Measurements from ENCODE around the gene LRRC47.
A peak's percentile ranks its signal among the peaks of the same experiment; 100 is the strongest.

LRRC47 gene

DNA sequence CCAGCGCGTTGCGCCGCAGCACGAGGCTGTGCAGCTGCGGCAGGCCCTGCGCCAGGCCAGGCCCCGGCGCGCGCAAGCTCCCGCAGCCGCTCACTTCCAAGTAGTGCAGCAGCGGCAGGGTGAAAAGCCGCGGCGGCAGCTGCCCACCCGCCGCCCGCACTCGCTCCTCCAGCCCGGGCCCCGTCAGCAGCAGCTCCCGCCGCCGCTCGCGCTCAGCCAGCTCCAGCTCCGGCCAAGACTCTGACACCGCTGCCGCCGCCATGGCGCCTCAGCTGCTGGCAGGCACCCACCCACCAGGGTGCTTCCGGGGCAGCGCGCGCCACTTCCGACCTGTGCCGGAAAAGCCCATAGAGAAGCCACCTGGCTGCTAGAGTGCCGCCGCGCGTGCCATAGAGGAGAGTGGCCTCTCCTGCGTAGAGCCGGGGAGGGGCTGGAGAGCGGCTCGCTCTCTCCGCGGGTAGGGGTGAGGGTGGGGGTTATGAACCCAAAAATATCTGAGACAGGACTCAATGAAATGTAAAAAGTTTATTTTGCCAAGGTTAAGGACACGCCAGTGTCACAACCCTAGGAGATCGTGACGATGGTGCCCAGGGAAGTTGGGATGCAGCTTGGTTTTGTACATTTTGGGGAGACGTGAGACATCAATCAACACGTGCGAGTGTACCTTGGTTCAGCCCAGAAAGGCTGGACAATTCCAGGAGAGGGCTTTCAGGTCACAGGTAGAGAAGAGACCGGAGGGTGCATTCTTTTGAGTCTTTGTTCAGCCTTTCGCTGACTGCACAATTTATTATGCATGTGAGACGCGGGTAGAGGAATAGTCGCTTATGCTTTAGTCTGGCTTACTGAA, at the start of gene LRRC47:
LRRC47 (minus strand) TSS at position 284 of the 847 bp plus-strand sequence; CDS start at position 262, 22 bp downstream.
- Mint-ChIP-seq H3K4me1 (ENCODE audit: low read depth) (peaks cover 55% of the 10 kb centered on the region), H3K27me3 (peaks cover 17% of the 10 kb centered on the region)
- DNase-seq, result peak; percentile 96

DNA sequence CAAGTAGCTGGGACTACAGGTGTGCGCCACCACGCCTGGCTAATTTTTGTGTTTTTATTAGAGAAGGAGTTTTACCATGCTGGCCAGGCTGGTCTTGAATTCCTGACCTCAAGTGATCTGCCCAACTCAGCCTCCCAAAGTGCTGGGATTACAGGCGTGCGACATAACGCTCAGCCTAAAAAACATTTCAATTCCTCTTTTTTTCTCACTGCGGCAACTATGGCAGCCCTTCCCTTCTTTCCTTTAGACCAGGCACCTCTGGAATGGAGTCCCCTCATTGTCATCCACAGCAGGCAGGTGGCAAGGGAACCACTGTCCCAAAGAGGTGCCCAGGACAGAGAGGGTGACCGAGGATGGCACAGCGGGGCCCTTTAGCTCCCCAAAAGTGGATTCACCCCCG, 46.6 kb upstream of the LRRC47 start:
- Mint-ChIP-seq H3K4me1 (ENCODE audit: low read depth) (no peaks in the 10 kb centered on the region), H3K27me3 (no peaks in the 10 kb centered on the region), H3K27ac (no peak overlapping the region), H3K9me3 (peaks cover 5% of the 10 kb centered on the region), H3K4me3 (no peak overlapping the region), H3K36me3 (ENCODE audit: low read depth) (peaks cover 80% of the 10 kb centered on the region)
- DNase-seq, result no peak

More for the DNA sequence above, at the start of gene LRRC47:
- H3K36me3 Mint-ChIP-seq (ENCODE audit: low read depth), result peaks cover 36% of the 10 kb centered on the region
- no peaks in the 10 kb centered on the region for H3K9me3 Mint-ChIP-seq
- H3K4me3 Mint-ChIP-seq, result peak within 1 kb of the TSS; percentile 92
- peak within 1 kb of the TSS; percentile 94 for H3K27ac Mint-ChIP-seq

DNA sequence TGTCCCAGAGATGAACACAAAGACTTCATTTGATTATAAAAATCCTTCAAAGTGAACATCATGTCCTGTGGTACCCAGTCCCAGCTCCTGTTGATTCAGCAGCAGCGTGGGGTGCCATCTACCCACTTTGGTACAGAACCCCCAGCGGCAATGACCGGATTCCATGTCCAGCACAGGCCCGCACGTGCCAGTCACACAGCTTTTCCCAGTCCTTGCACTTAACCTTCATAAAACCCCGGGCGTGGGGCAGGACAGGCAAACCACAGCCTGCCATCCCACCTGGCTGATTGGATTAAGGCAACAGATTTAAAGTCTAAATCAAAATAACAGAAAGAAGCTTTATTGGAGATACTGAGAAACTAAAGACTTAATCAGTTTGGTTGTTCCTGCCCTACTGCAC, 45.2 kb upstream of the LRRC47 start:
- Mint-ChIP-seq H3K4me3 (no peak overlapping the region), H3K4me1 (ENCODE audit: low read depth) (no peaks in the 10 kb centered on the region), H3K27ac (no peak overlapping the region), H3K36me3 (ENCODE audit: low read depth) (peaks cover 81% of the 10 kb centered on the region), H3K27me3 (no peaks in the 10 kb centered on the region), H3K9me3 (peaks cover 10% of the 10 kb centered on the region)
- DNase-seq, result no peak

DNA sequence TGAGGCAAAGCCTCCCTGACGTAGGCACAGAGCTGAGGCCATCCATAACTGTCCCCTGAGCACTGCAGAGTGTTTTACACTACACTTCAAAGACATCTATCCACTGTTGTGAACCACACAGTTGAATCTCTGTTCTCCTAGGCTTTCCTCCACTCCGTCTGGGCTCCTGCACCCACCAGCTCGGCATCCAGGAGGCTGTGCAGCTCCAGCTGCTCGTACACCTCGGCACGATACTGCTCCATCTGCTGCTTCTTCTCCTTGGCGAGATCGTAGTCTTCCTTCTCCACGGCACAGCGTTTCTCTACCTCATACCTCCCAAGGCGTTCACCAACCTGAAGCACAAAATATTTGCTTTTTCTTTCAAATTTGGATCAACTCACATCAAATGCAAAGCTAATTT, 42.5 kb upstream of the LRRC47 start:
- Mint-ChIP-seq H3K4me1 (ENCODE audit: low read depth) (no peaks in the 10 kb centered on the region), H3K27me3 (no peaks in the 10 kb centered on the region), H3K9me3 (peaks cover 10% of the 10 kb centered on the region), H3K36me3 (ENCODE audit: low read depth) (peaks cover 88% of the 10 kb centered on the region), H3K27ac (no peak overlapping the region), H3K4me3 (no peak overlapping the region)
- no peak for DNase-seq

DNA sequence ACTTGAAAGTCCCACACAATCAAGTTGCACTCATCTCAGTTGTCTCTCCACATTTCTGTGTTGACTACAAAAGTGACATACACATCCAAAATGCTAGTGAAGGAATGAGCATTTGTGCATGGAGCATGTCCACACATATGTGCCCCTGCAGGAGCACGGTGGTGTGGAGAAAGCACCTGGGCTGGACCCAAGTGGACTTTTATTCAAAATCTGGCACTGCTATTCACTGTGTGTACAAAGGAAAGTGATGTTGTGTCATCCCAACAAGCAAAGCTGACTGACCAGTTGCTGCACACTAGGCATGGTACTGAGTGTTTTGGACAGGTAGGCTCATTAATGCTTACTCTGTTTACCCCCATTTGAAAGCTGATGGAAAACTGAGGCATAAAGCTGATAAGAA, 41.4 kb upstream of the LRRC47 start:
- peaks cover 87% of the 10 kb centered on the region for H3K36me3 Mint-ChIP-seq (ENCODE audit: low read depth)
- peaks cover 10% of the 10 kb centered on the region for H3K9me3 Mint-ChIP-seq
- H3K4me3 Mint-ChIP-seq, result no peak overlapping the region

DNA sequence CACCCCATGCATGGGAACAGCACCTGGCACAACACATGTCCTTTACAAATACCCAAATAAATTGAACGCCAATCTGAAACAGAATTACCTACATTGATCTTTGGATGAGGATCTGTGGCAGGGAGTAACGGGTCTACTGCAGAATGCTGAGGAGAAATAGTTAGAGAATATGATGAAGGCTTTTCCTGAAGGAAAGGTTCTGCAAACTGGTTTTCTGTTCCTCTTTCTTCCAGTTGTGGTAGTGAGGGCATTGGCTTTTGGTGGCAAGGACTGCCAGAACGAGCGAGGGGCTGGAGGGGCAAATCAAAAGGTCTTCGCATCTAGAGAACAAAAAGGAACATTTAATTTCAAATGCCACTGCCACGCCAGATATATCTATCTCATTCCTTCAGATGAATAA, 40.9 kb upstream of the LRRC47 start:
- no peak overlapping the region for H3K27ac Mint-ChIP-seq
- H3K4me1 Mint-ChIP-seq (ENCODE audit: low read depth), result no peaks in the 10 kb centered on the region
- no peak overlapping the region for H3K4me3 Mint-ChIP-seq

More for the DNA sequence above, 41.4 kb upstream of the LRRC47 start:
- H3K27me3 Mint-ChIP-seq, result no peaks in the 10 kb centered on the region
- DNase-seq, result no peak
- no peaks in the 10 kb centered on the region for H3K4me1 Mint-ChIP-seq (ENCODE audit: low read depth)
- no peak overlapping the region for H3K27ac Mint-ChIP-seq

DNA sequence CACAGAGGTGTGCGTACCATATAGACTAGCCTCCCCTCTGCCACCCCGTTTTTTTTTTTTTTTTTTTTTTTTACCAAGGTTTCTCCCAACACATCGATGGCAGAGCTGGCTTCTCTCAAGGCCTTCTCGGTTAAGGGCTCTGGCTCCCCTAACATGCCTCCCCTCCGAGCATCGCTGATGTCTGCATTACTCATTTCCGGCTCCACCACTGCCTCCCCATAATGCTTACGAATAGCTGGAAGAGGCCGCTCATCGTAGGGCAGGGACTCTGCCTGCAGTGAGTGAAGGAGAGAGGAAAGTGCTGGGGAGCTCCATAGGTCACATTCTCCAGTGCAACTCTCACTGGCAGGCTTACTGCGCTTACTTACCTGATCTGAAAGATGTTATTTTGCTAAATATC, 40.1 kb upstream of the LRRC47 start:
- H3K27ac Mint-ChIP-seq, result no peak overlapping the region
- DNase-seq, result no peak
- no peaks in the 10 kb centered on the region for H3K4me1 Mint-ChIP-seq (ENCODE audit: low read depth)
- H3K9me3 Mint-ChIP-seq, result peaks cover 10% of the 10 kb centered on the region
- H3K36me3 Mint-ChIP-seq (ENCODE audit: low read depth), result peaks cover 87% of the 10 kb centered on the region
- H3K4me3 Mint-ChIP-seq, result no peak overlapping the region
- no peaks in the 10 kb centered on the region for H3K27me3 Mint-ChIP-seq

More for the DNA sequence above, 40.9 kb upstream of the LRRC47 start:
- peaks cover 10% of the 10 kb centered on the region for H3K9me3 Mint-ChIP-seq
- H3K36me3 Mint-ChIP-seq (ENCODE audit: low read depth), result peaks cover 85% of the 10 kb centered on the region
- DNase-seq, result no peak
- no peaks in the 10 kb centered on the region for H3K27me3 Mint-ChIP-seq

DNA sequence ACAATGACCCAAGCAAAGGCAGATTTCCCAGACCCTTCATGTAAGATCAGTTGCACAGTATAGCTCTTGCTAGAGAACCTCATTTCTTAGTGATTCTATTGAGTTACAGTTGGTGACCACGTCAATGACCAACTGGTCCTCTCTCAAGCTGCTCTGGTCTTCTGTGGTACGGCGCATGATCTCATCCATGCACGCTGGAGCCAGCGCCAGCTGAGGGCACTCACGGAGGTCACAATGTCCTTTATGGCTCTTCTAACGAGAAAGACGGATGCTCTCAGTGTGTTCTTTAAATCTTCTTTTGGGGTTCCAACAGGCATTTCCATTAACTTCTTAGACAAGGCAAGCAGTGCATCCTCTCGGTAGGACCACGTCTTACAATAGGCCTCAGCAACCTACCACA, 38.4 kb upstream of the LRRC47 start:
- no peak overlapping the region for H3K4me3 Mint-ChIP-seq

DNA sequence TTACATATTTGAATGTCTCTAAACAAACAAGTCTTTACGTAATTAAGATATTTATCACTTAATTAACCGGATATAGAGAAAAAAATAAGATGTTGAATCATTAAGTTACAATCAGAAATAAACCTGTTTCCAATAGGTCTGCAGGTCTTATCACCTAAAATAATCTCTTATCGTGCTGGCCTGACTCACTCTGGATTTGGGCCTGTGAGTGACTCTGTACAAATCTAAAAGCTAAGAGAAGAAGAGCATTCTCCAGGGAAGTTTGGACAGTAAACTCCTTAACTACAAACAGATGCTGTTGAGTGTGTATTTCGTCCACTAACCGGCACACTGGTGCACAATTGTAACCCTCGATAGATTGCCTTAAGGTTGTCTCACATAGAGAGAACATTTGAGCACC, 35.4 kb upstream of the LRRC47 start:
- DNase-seq, result no peak
- Mint-ChIP-seq H3K9me3 (no peaks in the 10 kb centered on the region), H3K27ac (no peak overlapping the region), H3K27me3 (no peaks in the 10 kb centered on the region), H3K4me3 (no peak overlapping the region), H3K4me1 (ENCODE audit: low read depth) (no peaks in the 10 kb centered on the region), H3K36me3 (ENCODE audit: low read depth) (peaks cover 88% of the 10 kb centered on the region)

More for the DNA sequence above, 38.4 kb upstream of the LRRC47 start:
- Mint-ChIP-seq H3K27ac (no peak overlapping the region), H3K36me3 (ENCODE audit: low read depth) (peaks cover 90% of the 10 kb centered on the region), H3K4me1 (ENCODE audit: low read depth) (no peaks in the 10 kb centered on the region), H3K9me3 (peaks cover 10% of the 10 kb centered on the region), H3K27me3 (no peaks in the 10 kb centered on the region)
- DNase-seq, result no peak

DNA sequence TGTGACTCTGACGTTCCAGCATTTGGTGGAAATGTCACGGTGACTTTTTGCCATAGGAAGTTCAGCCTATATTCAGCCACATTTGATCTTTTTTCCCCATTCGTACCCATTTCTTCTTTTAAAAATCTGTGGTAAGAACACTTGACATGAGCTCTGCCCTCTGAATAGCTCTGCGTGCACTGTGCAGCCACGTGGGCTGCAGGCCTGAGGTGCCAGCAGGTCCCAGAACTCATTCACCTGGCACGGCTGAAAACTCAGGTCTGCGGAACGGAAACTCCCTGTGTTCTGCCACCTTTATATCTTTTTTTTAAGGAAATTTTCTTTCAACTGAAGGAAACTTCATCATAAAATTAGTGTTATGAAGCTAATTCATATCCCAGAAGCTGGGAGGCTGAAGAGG, 32.1 kb upstream of the LRRC47 start:
- H3K36me3 Mint-ChIP-seq (ENCODE audit: low read depth), result peaks cover 85% of the 10 kb centered on the region
- no peak overlapping the region for H3K27ac Mint-ChIP-seq
- no peaks in the 10 kb centered on the region for H3K4me1 Mint-ChIP-seq (ENCODE audit: low read depth)
- no peaks in the 10 kb centered on the region for H3K27me3 Mint-ChIP-seq
- DNase-seq, result no peak
- no peak overlapping the region for H3K4me3 Mint-ChIP-seq
- H3K9me3 Mint-ChIP-seq, result no peaks in the 10 kb centered on the region

DNA sequence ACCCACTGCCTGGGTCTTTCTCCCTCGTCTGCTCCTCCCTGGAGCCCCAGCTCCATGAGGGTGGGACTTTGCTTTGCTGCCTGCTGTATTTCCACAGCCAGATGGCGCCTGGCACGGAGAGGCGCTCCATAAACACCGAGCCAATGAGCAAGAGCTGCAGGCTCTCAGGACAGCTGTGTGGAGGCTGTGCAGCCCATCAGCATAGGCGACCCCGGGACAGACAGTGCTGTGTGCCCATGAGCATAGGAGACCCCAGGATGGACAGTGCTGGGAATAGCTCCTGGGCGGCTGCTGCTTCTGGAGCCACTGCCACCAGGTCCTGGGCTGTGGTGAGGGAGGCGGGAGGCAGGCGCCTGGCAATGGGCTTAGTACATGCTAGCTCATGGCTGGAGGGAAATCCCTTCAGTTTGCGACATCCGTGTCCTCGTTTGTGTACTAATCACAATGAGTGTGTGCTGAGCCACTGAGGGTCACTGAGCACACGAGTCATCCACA, 31.6 kb upstream of the LRRC47 start:
- Mint-ChIP-seq H3K4me3 (no peak overlapping the region), H3K4me1 (ENCODE audit: low read depth) (no peaks in the 10 kb centered on the region), H3K36me3 (ENCODE audit: low read depth) (peaks cover 86% of the 10 kb centered on the region), H3K9me3 (no peaks in the 10 kb centered on the region), H3K27ac (no peak overlapping the region), H3K27me3 (no peaks in the 10 kb centered on the region)
- DNase-seq, result no peak

DNA sequence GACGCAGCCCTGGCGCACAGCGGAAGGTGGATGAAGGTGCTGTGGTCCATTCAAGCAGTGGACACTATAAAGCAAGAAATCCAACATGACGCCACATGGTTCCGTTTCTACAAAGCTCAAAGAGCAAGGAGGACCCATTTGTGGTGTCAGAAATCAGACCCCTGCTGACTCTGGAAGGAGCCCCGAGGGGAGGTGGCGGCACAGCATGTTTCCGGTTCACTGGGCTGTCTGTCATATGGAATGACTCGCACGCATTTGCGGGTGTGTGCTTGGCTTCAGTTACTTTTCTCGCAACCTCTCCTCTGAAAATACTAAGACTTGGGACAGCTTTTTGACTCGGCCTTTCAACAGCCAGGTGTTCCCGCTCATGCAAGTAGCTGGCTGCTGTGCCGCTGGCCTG, 29.1 kb upstream of the LRRC47 start:
- H3K27me3 Mint-ChIP-seq, result no peaks in the 10 kb centered on the region
- no peaks in the 10 kb centered on the region for H3K4me1 Mint-ChIP-seq (ENCODE audit: low read depth)
- H3K9me3 Mint-ChIP-seq, result no peaks in the 10 kb centered on the region
- peaks cover 86% of the 10 kb centered on the region for H3K36me3 Mint-ChIP-seq (ENCODE audit: low read depth)
- no peak overlapping the region for H3K27ac Mint-ChIP-seq
- H3K4me3 Mint-ChIP-seq, result no peak overlapping the region
- DNase-seq, result no peak

DNA sequence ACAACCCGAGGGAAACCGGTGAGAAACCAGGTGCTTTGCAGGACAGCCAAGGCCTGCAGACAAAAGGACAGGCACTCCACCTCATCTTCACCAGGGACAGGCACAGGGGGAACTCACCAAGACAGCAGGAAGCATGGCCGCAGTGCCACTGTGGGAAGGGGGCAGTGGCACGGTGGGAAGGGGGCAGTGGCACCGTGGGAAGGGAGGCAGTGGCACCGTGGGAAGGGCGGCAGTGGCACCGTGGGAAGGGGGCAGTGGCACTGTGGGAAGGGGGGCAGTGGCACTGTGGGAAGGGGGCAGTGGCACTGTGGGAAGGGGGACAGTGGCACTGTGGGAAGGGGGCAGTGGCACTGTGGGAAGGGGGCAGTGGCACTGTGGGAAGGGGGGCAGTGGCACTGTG, 28.4 kb upstream of the LRRC47 start:
- Mint-ChIP-seq H3K4me1 (ENCODE audit: low read depth) (no peaks in the 10 kb centered on the region), H3K27ac (no peak overlapping the region), H3K27me3 (no peaks in the 10 kb centered on the region), H3K36me3 (ENCODE audit: low read depth) (peaks cover 85% of the 10 kb centered on the region), H3K4me3 (no peak overlapping the region), H3K9me3 (no peaks in the 10 kb centered on the region)
- DNase-seq, result no peak

DNA sequence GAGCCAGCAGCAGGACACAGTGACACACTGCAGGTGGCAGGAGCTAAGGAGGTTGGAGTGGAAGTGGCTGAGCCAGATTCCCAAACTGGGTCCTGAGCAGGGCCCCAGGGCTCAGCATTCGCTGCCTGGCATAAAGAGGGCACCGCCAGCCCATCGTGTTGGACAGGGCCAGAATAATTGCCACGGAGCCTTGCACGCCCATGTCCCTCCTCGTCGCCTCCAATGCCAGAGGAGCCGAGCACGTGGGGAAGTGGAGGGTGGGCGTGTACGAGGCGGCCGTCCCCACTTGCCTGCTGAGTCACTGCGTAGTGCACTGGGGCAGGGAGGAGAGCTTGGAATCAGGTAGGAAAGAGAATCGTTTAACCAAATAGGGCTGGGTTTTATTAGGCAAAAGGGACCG, 26.1 kb upstream of the LRRC47 start:
- no peaks in the 10 kb centered on the region for H3K9me3 Mint-ChIP-seq
- H3K36me3 Mint-ChIP-seq (ENCODE audit: low read depth), result peaks cover 74% of the 10 kb centered on the region
- H3K27ac Mint-ChIP-seq, result no peak overlapping the region

DNA sequence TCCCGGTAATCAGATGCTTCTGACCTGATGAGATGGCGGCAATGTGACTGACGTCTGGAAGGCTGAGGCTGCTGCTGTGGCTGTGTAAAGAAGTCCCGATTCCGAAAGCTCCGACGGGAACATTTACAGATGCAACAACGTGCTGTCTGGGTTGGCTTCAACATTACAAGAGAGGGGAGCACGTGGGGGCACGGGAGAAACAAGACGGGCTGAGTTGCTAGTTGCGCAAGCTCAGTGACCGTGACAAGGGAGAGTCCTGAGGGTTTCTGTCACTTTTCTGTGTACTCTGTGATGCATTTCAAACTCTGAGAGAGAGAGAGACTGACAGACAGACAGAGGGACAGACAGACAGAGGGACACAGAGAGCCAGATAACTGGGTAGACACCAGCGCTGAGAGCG, 25.6 kb upstream of the LRRC47 start:
- no peak for DNase-seq

More for the DNA sequence above, 26.1 kb upstream of the LRRC47 start:
- no peak for DNase-seq
- H3K4me3 Mint-ChIP-seq, result no peak overlapping the region
- H3K27me3 Mint-ChIP-seq, result no peaks in the 10 kb centered on the region
- no peaks in the 10 kb centered on the region for H3K4me1 Mint-ChIP-seq (ENCODE audit: low read depth)

More for the DNA sequence above, 25.6 kb upstream of the LRRC47 start:
- Mint-ChIP-seq H3K4me1 (ENCODE audit: low read depth) (no peaks in the 10 kb centered on the region), H3K27me3 (no peaks in the 10 kb centered on the region), H3K36me3 (ENCODE audit: low read depth) (peaks cover 73% of the 10 kb centered on the region), H3K27ac (no peak overlapping the region), H3K9me3 (no peaks in the 10 kb centered on the region), H3K4me3 (no peak overlapping the region)

Data from activated T-cell treated with anti-CD3 and anti-CD28 coated beads, Interleukin-2, amount 50 U/mL, for 24 hours (primary cell).